ENCODE results near the gene HEYL. TPM values are rescaled to one million over a fixed set of nuclear protein-coding genes. Genes with fewer than 3 reads are reported as not detected.

HEYL gene
- total and polyA plus RNA-seq, 9 of the 15 experiments (the other 6 are each of a cell fraction or from before 2014, with no cell fraction given), result 0.13 to 0.89 (median 0.25) TPM

DNA sequence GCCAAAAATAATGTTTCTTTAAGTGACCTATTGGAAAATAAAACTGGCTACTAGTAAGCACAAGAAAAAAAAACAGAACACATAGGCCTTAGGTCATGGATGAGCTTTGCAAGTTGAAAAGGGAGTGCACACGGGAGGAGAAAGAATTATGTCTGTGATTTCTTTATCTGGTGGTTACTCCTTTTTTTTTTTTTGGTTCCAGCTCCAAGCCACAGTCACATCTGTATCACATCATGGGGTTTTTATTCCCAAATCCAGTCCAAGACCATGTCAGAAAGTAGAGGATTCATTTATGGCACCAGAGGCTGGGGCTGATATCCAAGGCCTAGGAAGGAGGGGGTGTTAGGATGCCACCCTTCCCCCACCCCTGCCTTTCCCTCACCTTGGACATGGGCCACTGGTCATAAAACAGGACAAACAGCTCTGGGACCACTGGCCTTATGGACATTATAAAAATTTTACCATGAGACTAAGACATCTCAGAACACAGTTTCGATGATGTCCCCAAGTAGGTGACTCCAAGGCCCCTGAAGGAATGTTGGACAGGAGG lies 10.3 kb upstream of the HEYL start:
- ChIA-PET POLR2A (interaction anchor here (1.4 kb wide), 1 partner anchor 21 kb away, joined by 5 read pairs; no protein-coding TSS in a partner anchor), CTCF (ENCODE audit: low intra/inter-chr PET ratio) (interaction anchor here (0.7 kb wide), 1 partner anchor 11 kb away, joined by 5 read pairs; no protein-coding TSS in a partner anchor)
- no TSS peak for BruUV-seq (replicated peaks)
- Histone ChIP-seq H3K27ac (ENCODE audit: extremely low read depth, low read depth, low read length) (no peak overlapping the region), H3K9me3 (replicated peaks; ENCODE audit: control insufficient read depth, insufficient read depth, low read depth, low read length) (no peaks in the 10 kb centered on the region), H3K27me3 (ENCODE audit: control insufficient read depth in 2 of 2, insufficient read depth in 2 of 2, low read length in 2 of 2) (peaks cover 9 to 37% of the 10 kb centered on the region in 2 experiments; a peak in 4 of 5 replicates), H3K9ac (ENCODE audit: insufficient read depth in 1 of 2, low read depth in 2 of 2, low read length in 2 of 2) (no peak overlapping the region), H4K20me1 (replicated peaks; ENCODE audit: control insufficient read depth, insufficient read depth, low read length) (0 out of 2 replicates have a peak, but pooled peaks cover 4% of the 10 kb centered on the region), H3K36me3 (ENCODE audit: control insufficient read depth, insufficient read depth, low read length) (no peaks in the 10 kb centered on the region), H3K4me2 (ENCODE audit: insufficient read depth, low read length) (no peak overlapping the region), H2AFZ (ENCODE audit: low read depth, low read length) (no peak overlapping the region), H3K4me1 (replicated peaks in 1 of 2; ENCODE audit: control insufficient read depth in 2 of 2, insufficient read depth in 2 of 2, low read length in 2 of 2) (peaks cover 5 to 8% of the 10 kb centered on the region in 2 experiments; a peak in 3 of 5 replicates), H3K4me3 (no peak overlapping the region), H3K79me2 (ENCODE audit: control insufficient read depth, insufficient read depth, low read length) (no peaks in the 10 kb centered on the region), H3K9me1 (ENCODE audit: control insufficient read depth, insufficient read depth, low read length) (no peaks in the 10 kb centered on the region)
- FAIRE-seq (no peak), DNase-seq (ENCODE audit: extremely low read depth in 1 of 4, low spot score in 3 of 4) (no peak), ATAC-seq (no peak)
- 3% methylated on average over 2 of the region's 2 CpGs for WGBS (ENCODE audit: insufficient coverage, low coverage, missing lambda C conversion rate)
- intact Hi-C loops (cut with micrococcal nuclease), result no loop called here
- no peak for TF ChIP-seq RBM34 (IDR thresholded peaks at IDR 0.05; ENCODE audit: borderline replicate concordance, insufficient read depth, low read length)
- TF ChIP-seq, protein P1, sequence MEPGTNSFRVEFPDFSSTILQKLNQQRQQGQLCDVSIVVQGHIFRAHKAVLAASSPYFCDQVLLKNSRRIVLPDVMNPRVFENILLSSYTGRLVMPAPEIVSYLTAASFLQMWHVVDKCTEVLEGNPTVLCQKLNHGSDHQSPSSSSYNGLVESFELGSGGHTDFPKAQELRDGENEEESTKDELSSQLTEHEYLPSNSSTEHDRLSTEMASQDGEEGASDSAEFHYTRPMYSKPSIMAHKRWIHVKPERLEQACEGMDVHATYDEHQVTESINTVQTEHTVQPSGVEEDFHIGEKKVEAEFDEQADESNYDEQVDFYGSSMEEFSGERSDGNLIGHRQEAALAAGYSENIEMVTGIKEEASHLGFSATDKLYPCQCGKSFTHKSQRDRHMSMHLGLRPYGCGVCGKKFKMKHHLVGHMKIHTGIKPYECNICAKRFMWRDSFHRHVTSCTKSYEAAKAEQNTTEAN (CRISPR knock-in tag; IDR thresholded peaks at IDR 0.05), result no peak
- TF ChIP-seq, protein P2, sequence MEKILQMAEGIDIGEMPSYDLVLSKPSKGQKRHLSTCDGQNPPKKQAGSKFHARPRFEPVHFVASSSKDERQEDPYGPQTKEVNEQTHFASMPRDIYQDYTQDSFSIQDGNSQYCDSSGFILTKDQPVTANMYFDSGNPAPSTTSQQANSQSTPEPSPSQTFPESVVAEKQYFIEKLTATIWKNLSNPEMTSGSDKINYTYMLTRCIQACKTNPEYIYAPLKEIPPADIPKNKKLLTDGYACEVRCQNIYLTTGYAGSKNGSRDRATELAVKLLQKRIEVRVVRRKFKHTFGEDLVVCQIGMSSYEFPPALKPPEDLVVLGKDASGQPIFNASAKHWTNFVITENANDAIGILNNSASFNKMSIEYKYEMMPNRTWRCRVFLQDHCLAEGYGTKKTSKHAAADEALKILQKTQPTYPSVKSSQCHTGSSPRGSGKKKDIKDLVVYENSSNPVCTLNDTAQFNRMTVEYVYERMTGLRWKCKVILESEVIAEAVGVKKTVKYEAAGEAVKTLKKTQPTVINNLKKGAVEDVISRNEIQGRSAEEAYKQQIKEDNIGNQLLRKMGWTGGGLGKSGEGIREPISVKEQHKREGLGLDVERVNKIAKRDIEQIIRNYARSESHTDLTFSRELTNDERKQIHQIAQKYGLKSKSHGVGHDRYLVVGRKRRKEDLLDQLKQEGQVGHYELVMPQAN (IDR thresholded peaks at IDR 0.05; ENCODE audit: borderline replicate concordance), result no peak
- TF ChIP-seq ATF7 (IDR thresholded peaks at IDR 0.05), result no peak
- TF ChIP-seq DIDO1 (tag; IDR thresholded peaks at IDR 0.05; ENCODE audit: low read depth), result no peak
- TF ChIP-seq HDAC6 (IDR thresholded peaks at IDR 0.05; ENCODE audit: low read depth, low read length), result no peak
- no peak for TF ChIP-seq TCFL5 (CRISPR knock-in tag; conservative IDR thresholded peaks at IDR 0.05)
- no peak for TF ChIP-seq ZC3H4 (CRISPR knock-in tag; IDR thresholded peaks at IDR 0.05; ENCODE audit: borderline replicate concordance)
- TF ChIP-seq RFX5 (IDR thresholded peaks at IDR 0.05; ENCODE audit: low read depth, low read length), result no peak
- no peak for TF ChIP-seq ATF1 (CRISPR knock-in tag; IDR thresholded peaks at IDR 0.05)
- no peak for TF ChIP-seq ATF1 (tag; IDR thresholded peaks at IDR 0.05)
- no peak for TF ChIP-seq BCL6 (CRISPR knock-in tag; IDR thresholded peaks at IDR 0.05)
- no peak for TF ChIP-seq MTA2 (IDR thresholded peaks at IDR 0.05; ENCODE audit: low read depth)
- no peak for TF ChIP-seq ZNF239 (CRISPR knock-in tag; IDR thresholded peaks at IDR 0.05)
- TF ChIP-seq ZNF583 (CRISPR knock-in tag; IDR thresholded peaks at IDR 0.05), result no peak
- TF ChIP-seq ZNF121 (CRISPR knock-in tag; conservative IDR thresholded peaks at IDR 0.05), result no peak
- TF ChIP-seq ELF4 (CRISPR knock-in tag; IDR thresholded peaks at IDR 0.05), result no peak
- TF ChIP-seq SMAD1 (IDR thresholded peaks at IDR 0.05; ENCODE audit: low read depth, low read length, partially characterized antibody), result no peak
- TF ChIP-seq, protein P3, sequence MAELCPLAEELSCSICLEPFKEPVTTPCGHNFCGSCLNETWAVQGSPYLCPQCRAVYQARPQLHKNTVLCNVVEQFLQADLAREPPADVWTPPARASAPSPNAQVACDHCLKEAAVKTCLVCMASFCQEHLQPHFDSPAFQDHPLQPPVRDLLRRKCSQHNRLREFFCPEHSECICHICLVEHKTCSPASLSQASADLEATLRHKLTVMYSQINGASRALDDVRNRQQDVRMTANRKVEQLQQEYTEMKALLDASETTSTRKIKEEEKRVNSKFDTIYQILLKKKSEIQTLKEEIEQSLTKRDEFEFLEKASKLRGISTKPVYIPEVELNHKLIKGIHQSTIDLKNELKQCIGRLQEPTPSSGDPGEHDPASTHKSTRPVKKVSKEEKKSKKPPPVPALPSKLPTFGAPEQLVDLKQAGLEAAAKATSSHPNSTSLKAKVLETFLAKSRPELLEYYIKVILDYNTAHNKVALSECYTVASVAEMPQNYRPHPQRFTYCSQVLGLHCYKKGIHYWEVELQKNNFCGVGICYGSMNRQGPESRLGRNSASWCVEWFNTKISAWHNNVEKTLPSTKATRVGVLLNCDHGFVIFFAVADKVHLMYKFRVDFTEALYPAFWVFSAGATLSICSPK (IDR thresholded peaks at IDR 0.05; ENCODE audit: borderline replicate concordance), result no peak
- no peak for TF ChIP-seq FIP1L1 (IDR thresholded peaks at IDR 0.05; ENCODE audit: low read depth, low read length, poor library complexity, severe bottlenecking)
- TF ChIP-seq EP300 (IDR thresholded peaks at IDR 0.05; ENCODE audit: low read length), result no peak
- in situ Hi-C loops (cut with MboI), result no loop called here

Measured in K562 (cell line).